Keratinocyte (primary cell): Measurements from ENCODE around the gene GRAP. TPM values are rescaled to one million over a fixed set of nuclear protein-coding genes. Genes with fewer than 3 reads are reported as not detected.

Experiments used
- DNase-seq: peaks from one replicate; pipeline ENCODE4 v3.0.0-alpha.2; 2011; ENCODE audit warnings: low read depth, missing footprints, low spot score
- FAIRE-seq: peaks from 2 replicates; lab custom pipeline; 2011; peaks lifted over from hg19 to GRCh38; lab: Jason Lieb, UNC
- H2AFZ ChIP-seq: 2 replicates; pipeline ENCODE4 v1.6.0; 2012; ENCODE audit warnings: low read length, control low read depth, inconsistent platforms; ENCODE audit not compliant: control insufficient read depth
- H3K27ac ChIP-seq: 2 replicates; pipeline ENCODE4 v1.5.1; 2011; ENCODE audit warnings: low read length; ENCODE audit not compliant: control insufficient read depth, insufficient read depth
- H3K27me3 ChIP-seq: 3 replicates; pipeline ENCODE4 v1.6.0; 2011; ENCODE audit warnings: low read length; ENCODE audit not compliant: control insufficient read depth, insufficient read depth; ENCODE audit errors: extremely low read depth
- H3K36me3 ChIP-seq, 2 experiments: 2 replicates in 1 of 2; 3 replicates in 1 of 2; pipeline ENCODE4 v1.5.1; 2011; ENCODE audit warnings: low read length in 2 of 2, mild to moderate bottlenecking in 1 of 2; ENCODE audit not compliant: control insufficient read depth in 2 of 2, insufficient read depth in 2 of 2; ENCODE audit errors: extremely low read depth in 1 of 2
- H3K4me1 ChIP-seq: 3 replicates; pipeline ENCODE4 v1.5.1; 2011; ENCODE audit warnings: low read length; ENCODE audit not compliant: control insufficient read depth, insufficient read depth; ENCODE audit errors: extremely low read depth
- H3K4me2 ChIP-seq: 3 replicates; pipeline ENCODE4 v1.6.0; 2011; ENCODE audit warnings: low read depth, low read length; ENCODE audit not compliant: control insufficient read depth, insufficient read depth; ENCODE audit errors: extremely low read depth
- H3K4me3 ChIP-seq, 3 experiments: fragments of 200-600 bp in 1 of 3; sonication (generic) in 1 of 3; 2 replicates in 2 of 3; 3 replicates in 1 of 3; pipeline ENCODE4 v1.5.1; 2011 to 2016; ENCODE audit warnings: low read length in 3 of 3, mild to moderate bottlenecking in 3 of 3, control low read depth in 2 of 3, inconsistent platforms in 1 of 3, low read depth in 1 of 3, mixed read lengths in 1 of 3, mixed run types in 1 of 3, moderate library complexity in 1 of 3; ENCODE audit not compliant: control insufficient read depth in 2 of 3, insufficient read depth in 2 of 3; ENCODE audit errors: extremely low read depth in 1 of 3
- H3K79me2 ChIP-seq: 2 replicates; pipeline ENCODE4 v1.6.0; 2012; ENCODE audit warnings: low read length; ENCODE audit not compliant: control insufficient read depth, insufficient read depth
- H3K9ac ChIP-seq: 3 replicates; pipeline ENCODE4 v1.6.0; 2011; ENCODE audit warnings: low read length; ENCODE audit not compliant: control insufficient read depth, insufficient read depth; ENCODE audit errors: extremely low read depth
- H3K9me1 ChIP-seq: 3 replicates; pipeline ENCODE4 v1.6.0; 2011; ENCODE audit warnings: low read length; ENCODE audit not compliant: control insufficient read depth, insufficient read depth; ENCODE audit errors: extremely low read depth
- H3K9me3 ChIP-seq: 2 replicates; pipeline ENCODE4 v1.5.1; 2012; ENCODE audit warnings: low read depth, low read length; ENCODE audit not compliant: control insufficient read depth
- H4K20me1 ChIP-seq: 3 replicates; pipeline ENCODE4 v1.6.0; 2011; ENCODE audit warnings: low read length; ENCODE audit not compliant: control insufficient read depth, insufficient read depth; ENCODE audit errors: extremely low read depth
- CTCF ChIP-seq, 3 experiments: IDR thresholded peaks in 1 of 3; conservative IDR thresholded peaks in 1 of 3; optimal IDR thresholded peaks in 1 of 3; 2 replicates in 2 of 3; 3 replicates in 1 of 3; pipeline versions ENCODE3 to v1.5.1; 2011; ENCODE audit warnings: low read length in 3 of 3, mild to moderate bottlenecking in 3 of 3, moderate library complexity in 2 of 3, control low read depth in 1 of 3, inconsistent platforms in 1 of 3; ENCODE audit not compliant: insufficient read depth in 2 of 3; ENCODE audit errors: extremely low read depth in 1 of 3
- EZH2 ChIP-seq: IDR thresholded peaks from one replicate; pipeline ENCODE4 v1.6.1; 2012; ENCODE audit warnings: inconsistent platforms, mild to moderate bottlenecking, low read length, moderate library complexity
- dilution Hi-C: fragments of 300-500 bp; cut with MboI; formaldehyde crosslinking; loops from one replicate; pipeline ENCODE4 v1.7.0; 2020; ENCODE audit warnings: low sequenced_read_pairs; ENCODE audit not compliant: extremely low pct_ligation_motif_present
- polyA plus RNA-seq, 5 experiments: library from polyadenylated mRNA; depleted of rRNA in 3 of 5; stranded (reverse) in 3 of 5; stranded (forward) in 1 of 5; unstranded in 1 of 5; fragments of >200 nt; gene quantifications; 1 replicate in 1 of 5; 2 replicates in 3 of 5; 3 replicates in 1 of 5; pipeline versions ENCODE4 v1.2.1 to v1.2.3, GENCODE V29; 2011 to 2012; ENCODE audit warnings: missing spikeins in 2 of 5, low read depth in 1 of 5, low replicate concordance in 1 of 5

Gene GRAP
- polyA plus RNA-seq, 1 donor (not counting 4 experiments of a cell fraction or from before 2014, with no cell fraction given), result 0.03 TPM

GRCh38 chr17:19000531-19001325, 46.0 kb downstream of the GRAP start:
- H2AFZ ChIP-seq, result no peak overlapping the region
- H3K27me3 ChIP-seq, result no peaks in the 10 kb centered on the region
- DNase-seq (peak; percentile 79), FAIRE-seq (peak; percentile 89)
- TF ChIP-seq CTCF (optimal IDR thresholded peaks at IDR 0.05 in 1 of 3, IDR thresholded peaks at IDR 0.05 in 1 of 3, conservative IDR thresholded peaks at IDR 0.05 in 1 of 3; ENCODE audit: extremely low read depth in 1 of 3, insufficient read depth in 2 of 3, low read length in 3 of 3) (no peak), EZH2 (no peak)
- peak overlapping the region; percentile 87 for H3K9ac ChIP-seq
- peak overlapping the region; percentile 71 to 84 (median 78) for H3K4me3 ChIP-seq
- H4K20me1 ChIP-seq, result peaks cover 18% of the 10 kb centered on the region
- peak overlapping the region; percentile 96 for H3K27ac ChIP-seq
- H3K36me3 ChIP-seq, result peaks cover 13 to 55% of the 10 kb centered on the region in 2 experiments
- peaks cover 4% of the 10 kb centered on the region for H3K9me1 ChIP-seq
- H3K79me2 ChIP-seq, result peaks cover 73% of the 10 kb centered on the region
- peaks cover 63% of the 10 kb centered on the region for H3K4me1 ChIP-seq
- H3K9me3 ChIP-seq, result no peaks in the 10 kb centered on the region
- peak overlapping the region; percentile 96 for H3K4me2 ChIP-seq
- dilution Hi-C loops, result no loop called here

GRCh38 chr17:18999911-19000310, 46.8 kb downstream of the GRAP start:
- H3K9me3 ChIP-seq, result no peaks in the 10 kb centered on the region
- peak overlapping the region; percentile 96 for H3K27ac ChIP-seq
- H3K79me2 ChIP-seq, result peaks cover 79% of the 10 kb centered on the region
- H3K36me3 ChIP-seq, result peaks cover 13 to 56% of the 10 kb centered on the region in 2 experiments
- no peak overlapping the region for H2AFZ ChIP-seq
- no peak for TF ChIP-seq EZH2
- no peak for TF ChIP-seq CTCF (optimal IDR thresholded peaks at IDR 0.05 in 1 of 3, IDR thresholded peaks at IDR 0.05 in 1 of 3, conservative IDR thresholded peaks at IDR 0.05 in 1 of 3; ENCODE audit: extremely low read depth in 1 of 3, insufficient read depth in 2 of 3, low read length in 3 of 3)
- DNase-seq (no peak), FAIRE-seq (peak; percentile 87)
- H3K27me3 ChIP-seq, result no peaks in the 10 kb centered on the region
- H3K4me1 ChIP-seq, result peaks cover 61% of the 10 kb centered on the region
- H3K9me1 ChIP-seq, result peaks cover 4% of the 10 kb centered on the region
- H3K4me2 ChIP-seq, result peak overlapping the region; percentile 96
- dilution Hi-C loops, result no loop called here
- peak overlapping the region; percentile 87 for H3K9ac ChIP-seq
- H4K20me1 ChIP-seq, result peaks cover 21% of the 10 kb centered on the region
- peak overlapping the region; percentile 31 to 78 (median 71) for H3K4me3 ChIP-seq
